ENCODE data around the gene SUSD2. TPM values are rescaled to one million over a fixed set of nuclear protein-coding genes. Genes with fewer than 3 reads are reported as not detected.
A peak's percentile ranks its signal among the peaks of the same experiment; 100 is the strongest.

Gene SUSD2
- polyA plus RNA-seq, 1 of the 3 experiments (the other 2 are of a cell fraction): 0.82 TPM

DNA sequence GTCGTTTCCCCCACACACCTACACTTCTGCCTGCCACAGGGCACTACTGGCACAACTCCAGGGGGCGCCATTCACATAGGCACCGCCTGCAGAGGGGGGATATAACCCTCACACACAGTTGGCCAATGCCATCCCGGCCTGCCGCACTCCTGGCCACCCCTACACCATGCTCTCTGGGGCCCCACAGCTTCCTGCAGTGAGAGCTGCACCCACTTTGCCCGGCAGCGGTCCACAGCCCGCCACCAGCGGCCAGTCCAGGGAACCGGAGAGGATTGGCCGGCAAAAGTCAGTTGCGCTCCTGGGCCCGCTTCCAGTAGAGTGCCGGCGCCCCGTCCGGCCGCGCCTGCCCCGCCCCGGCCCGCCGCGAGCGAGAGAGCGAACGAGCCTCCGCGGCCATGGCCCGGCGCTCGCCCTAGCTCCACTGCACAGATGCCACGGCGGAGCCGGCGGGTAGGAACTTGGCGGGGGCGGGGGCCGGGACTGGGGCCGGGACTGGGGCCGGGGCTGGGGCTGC, 25.6 kb upstream of the SUSD2 start:
- peak; percentile 85 for DNase-seq
- H3K4me2 ChIP-seq: peak overlapping the region; percentile 100
- H4K20me1 ChIP-seq (ENCODE audit: insufficient read depth): no peaks in the 10 kb centered on the region
- no peaks in the 10 kb centered on the region for H3F3A ChIP-seq (replicated peaks; ENCODE audit: insufficient read depth)
- 0 out of 2 replicates have a peak, but pooled peaks have one; percentile 13 for TF ChIP-seq POLR2AphosphoS5 (IDR thresholded peaks at IDR 0.05; ENCODE audit: low read depth, low read length)
- no peak for TF ChIP-seq TCF12 (IDR thresholded peaks at IDR 0.05)
- TF ChIP-seq SIN3A (IDR thresholded peaks at IDR 0.05; ENCODE audit: borderline replicate concordance, low read depth, low read length): no peak
- no peak for TF ChIP-seq MEF2A (IDR thresholded peaks at IDR 0.05; ENCODE audit: borderline replicate concordance, low read depth)
- TF ChIP-seq GABPA (IDR thresholded peaks at IDR 0.05; ENCODE audit: low read depth): no peak
- TF ChIP-seq, protein P1, sequence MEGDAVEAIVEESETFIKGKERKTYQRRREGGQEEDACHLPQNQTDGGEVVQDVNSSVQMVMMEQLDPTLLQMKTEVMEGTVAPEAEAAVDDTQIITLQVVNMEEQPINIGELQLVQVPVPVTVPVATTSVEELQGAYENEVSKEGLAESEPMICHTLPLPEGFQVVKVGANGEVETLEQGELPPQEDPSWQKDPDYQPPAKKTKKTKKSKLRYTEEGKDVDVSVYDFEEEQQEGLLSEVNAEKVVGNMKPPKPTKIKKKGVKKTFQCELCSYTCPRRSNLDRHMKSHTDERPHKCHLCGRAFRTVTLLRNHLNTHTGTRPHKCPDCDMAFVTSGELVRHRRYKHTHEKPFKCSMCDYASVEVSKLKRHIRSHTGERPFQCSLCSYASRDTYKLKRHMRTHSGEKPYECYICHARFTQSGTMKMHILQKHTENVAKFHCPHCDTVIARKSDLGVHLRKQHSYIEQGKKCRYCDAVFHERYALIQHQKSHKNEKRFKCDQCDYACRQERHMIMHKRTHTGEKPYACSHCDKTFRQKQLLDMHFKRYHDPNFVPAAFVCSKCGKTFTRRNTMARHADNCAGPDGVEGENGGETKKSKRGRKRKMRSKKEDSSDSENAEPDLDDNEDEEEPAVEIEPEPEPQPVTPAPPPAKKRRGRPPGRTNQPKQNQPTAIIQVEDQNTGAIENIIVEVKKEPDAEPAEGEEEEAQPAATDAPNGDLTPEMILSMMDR (IDR thresholded peaks at IDR 0.05): peak; percentile 77
- 0 out of 2 replicates have a peak, but pooled peaks have one; percentile 5 for TF ChIP-seq MXI1 (IDR thresholded peaks at IDR 0.05; ENCODE audit: low read depth, low read length)
- peak; percentile 28 for TF ChIP-seq RAD21 (IDR thresholded peaks at IDR 0.05; ENCODE audit: low read length)
- no peak for TF ChIP-seq FOXM1 (IDR thresholded peaks at IDR 0.05; ENCODE audit: low read depth)
- peak; percentile 42; the same call in 1 of the 2 replicates for TF ChIP-seq TAF1 (IDR thresholded peaks at IDR 0.05; ENCODE audit: borderline replicate concordance, low read depth, low read length)
- TF ChIP-seq, protein P2, sequence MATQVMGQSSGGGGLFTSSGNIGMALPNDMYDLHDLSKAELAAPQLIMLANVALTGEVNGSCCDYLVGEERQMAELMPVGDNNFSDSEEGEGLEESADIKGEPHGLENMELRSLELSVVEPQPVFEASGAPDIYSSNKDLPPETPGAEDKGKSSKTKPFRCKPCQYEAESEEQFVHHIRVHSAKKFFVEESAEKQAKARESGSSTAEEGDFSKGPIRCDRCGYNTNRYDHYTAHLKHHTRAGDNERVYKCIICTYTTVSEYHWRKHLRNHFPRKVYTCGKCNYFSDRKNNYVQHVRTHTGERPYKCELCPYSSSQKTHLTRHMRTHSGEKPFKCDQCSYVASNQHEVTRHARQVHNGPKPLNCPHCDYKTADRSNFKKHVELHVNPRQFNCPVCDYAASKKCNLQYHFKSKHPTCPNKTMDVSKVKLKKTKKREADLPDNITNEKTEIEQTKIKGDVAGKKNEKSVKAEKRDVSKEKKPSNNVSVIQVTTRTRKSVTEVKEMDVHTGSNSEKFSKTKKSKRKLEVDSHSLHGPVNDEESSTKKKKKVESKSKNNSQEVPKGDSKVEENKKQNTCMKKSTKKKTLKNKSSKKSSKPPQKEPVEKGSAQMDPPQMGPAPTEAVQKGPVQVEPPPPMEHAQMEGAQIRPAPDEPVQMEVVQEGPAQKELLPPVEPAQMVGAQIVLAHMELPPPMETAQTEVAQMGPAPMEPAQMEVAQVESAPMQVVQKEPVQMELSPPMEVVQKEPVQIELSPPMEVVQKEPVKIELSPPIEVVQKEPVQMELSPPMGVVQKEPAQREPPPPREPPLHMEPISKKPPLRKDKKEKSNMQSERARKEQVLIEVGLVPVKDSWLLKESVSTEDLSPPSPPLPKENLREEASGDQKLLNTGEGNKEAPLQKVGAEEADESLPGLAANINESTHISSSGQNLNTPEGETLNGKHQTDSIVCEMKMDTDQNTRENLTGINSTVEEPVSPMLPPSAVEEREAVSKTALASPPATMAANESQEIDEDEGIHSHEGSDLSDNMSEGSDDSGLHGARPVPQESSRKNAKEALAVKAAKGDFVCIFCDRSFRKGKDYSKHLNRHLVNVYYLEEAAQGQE (IDR thresholded peaks at IDR 0.05; ENCODE audit: low read depth, low read length): no peak
- no peak for TF ChIP-seq ELF1 (IDR thresholded peaks at IDR 0.05)
- TF ChIP-seq RCOR1 (IDR thresholded peaks at IDR 0.05; ENCODE audit: low read length): no peak
- peak; percentile 13; the same call in 1 of the 2 replicates for TF ChIP-seq SMC3 (IDR thresholded peaks at IDR 0.05; ENCODE audit: low read depth, low read length)
- peak overlapping the region in 1 of 2 experiments; percentile 35; a peak in 3 of 4 replicates for H3K27ac ChIP-seq (ENCODE audit: low read depth in 2 of 2, low read length in 1 of 2)
- no peaks in the 10 kb centered on the region for H3K9me3 ChIP-seq
- 0 out of 2 replicates have a peak overlapping the region, but pooled peaks have one; percentile 37 for H2AFZ ChIP-seq (ENCODE audit: low read depth)
- H3K4me3 ChIP-seq (ENCODE audit: low read depth in 2 of 2, low read length in 1 of 2): peak overlapping the region; percentile 75 to 78
- peak overlapping the region; percentile 72 for H3K9ac ChIP-seq
- CTCF ChIA-PET: interaction anchor here (0.6 to 5.6 kb wide), 25 partner anchors 10 to 389 kb away, joined by 3 to 83 read pairs (median 4); partner anchors contain the start of gene SUSD2
- no peaks in the 10 kb centered on the region for H3K9me2 ChIP-seq
- H3K36me3 ChIP-seq (replicated peaks in 1 of 2; ENCODE audit: control insufficient read depth in 1 of 2, insufficient read depth in 2 of 2, low read length in 1 of 2): peaks cover 0 to 5% of the 10 kb centered on the region in 2 experiments
- no peaks in the 10 kb centered on the region for H3K27me3 ChIP-seq (ENCODE audit: insufficient read depth)
- 4% methylated on average over 10 of the region's 41 CpGs for WGBS (ENCODE audit: low lambda C conversion rate)
- H3K4me1 ChIP-seq (ENCODE audit: control insufficient read depth in 1 of 2, insufficient read depth in 2 of 2, low read depth in 1 of 2, low read length in 1 of 2): peaks cover 15 to 30% of the 10 kb centered on the region in 2 experiments; a peak in 3 of 4 replicates
- POLR2A ChIA-PET: interaction anchor here (1.2 to 2.1 kb wide), 2 partner anchors 10 to 145 kb away, joined by 4 to 10 read pairs; partner anchors contain the start of gene CABIN1
- H3K79me2 ChIP-seq (ENCODE audit: insufficient read depth): peaks cover 28% of the 10 kb centered on the region

Measured in SK-N-SH (cell line).